K562 (cell line): Measurements from ENCODE around the gene EFR3B. TPM values are rescaled to one million over a fixed set of nuclear protein-coding genes. Genes with fewer than 3 reads are reported as not detected.

Experiments
- ATAC-seq: fragments of 200-7000 bp; cut with Tn5 transposase; 3 replicates; pipeline ENCODE4 v1.9.1; 2020; ENCODE audit warnings: moderate library complexity
- BruUV-seq: library from RNA; stranded (reverse); fragments of 400-500 nt; replicated peaks from 2 replicates; lab custom pipeline; 2021; lab: Mats Ljungman, UMichigan
- CTCF ChIA-PET: fragments of 300-600 bp; formaldehyde crosslinking; extraction: SDS; loops from one replicate; lab custom pipeline; 2021; ENCODE audit warnings: low intra/inter-chr PET ratio; lab: Yijun Ruan, JAX
- POLR2A ChIA-PET: fragments of 300-600, 350-650 bp; sonication (Branson Sonifier 250); formaldehyde crosslinking; extraction: SDS; loops from one replicate; lab custom pipeline; 2021; ENCODE audit warnings: antibody characterized with exemption, inconsistent platforms; lab: Yijun Ruan, JAX
- DNase-seq, 4 experiments: peaks; one replicate each; pipeline versions ENCODE4 v3.0.0 to v3.0.0-alpha.2; 2011 to 2018; ENCODE audit warnings: low spot score in 3 of 4, mixed read lengths in 3 of 4; ENCODE audit errors: extremely low read depth in 1 of 4
- FAIRE-seq: peaks from 2 replicates; lab custom pipeline; 2011; peaks lifted over from hg19 to GRCh38; lab: Jason Lieb, UNC
- H2AFZ ChIP-seq: 2 replicates; pipeline ENCODE4 v1.6.0; 2011; ENCODE audit warnings: low read depth, low read length, control low read depth, inconsistent platforms
- H3K27ac ChIP-seq: fragments of 200-600 bp; 3 replicates; pipeline ENCODE4 v1.8.0; 2011; ENCODE audit warnings: low read depth, mild to moderate bottlenecking, control low read depth, inconsistent platforms, low read length, moderate library complexity, mixed read lengths; ENCODE audit errors: extremely low read depth
- H3K27me3 ChIP-seq, 2 experiments: fragments of 300-600 bp in 1 of 2; 2 replicates in 1 of 2; 3 replicates in 1 of 2; pipeline versions ENCODE4 v1.6.0 to v1.8.0; 2011; ENCODE audit warnings: inconsistent platforms in 2 of 2, low read length in 2 of 2, mild to moderate bottlenecking in 1 of 2, mixed read lengths in 1 of 2, moderate library complexity in 1 of 2; ENCODE audit not compliant: control insufficient read depth in 2 of 2, insufficient read depth in 2 of 2
- H3K36me3 ChIP-seq: fragments of 300-600 bp; 3 replicates; pipeline ENCODE4 v1.8.0; 2011; ENCODE audit warnings: mild to moderate bottlenecking, low read length, inconsistent platforms; ENCODE audit not compliant: control insufficient read depth, insufficient read depth
- H3K4me1 ChIP-seq, 2 experiments: fragments of 200-600 bp in 1 of 2; replicated peaks in 1 of 2; 2 replicates in 1 of 2; 3 replicates in 1 of 2; pipeline versions ENCODE4 v1.5.1 to v1.8.0; 2011; ENCODE audit warnings: inconsistent platforms in 2 of 2, low read length in 2 of 2, mild to moderate bottlenecking in 1 of 2, mixed read lengths in 1 of 2, moderate library complexity in 1 of 2; ENCODE audit not compliant: control insufficient read depth in 2 of 2, insufficient read depth in 2 of 2
- H3K4me2 ChIP-seq: 2 replicates; pipeline ENCODE4 v1.6.1; 2011; ENCODE audit warnings: low read length, control low read depth, inconsistent platforms, mixed read lengths; ENCODE audit not compliant: insufficient read depth
- H3K4me3 ChIP-seq: fragments of 200-600 bp; sonication (generic), shearing (Covaris generic); 2 replicates; pipeline ENCODE4 v1.5.1; 2016; ENCODE audit warnings: control low read depth, inconsistent platforms
- H3K79me2 ChIP-seq: fragments of 200-600 bp; 3 replicates; pipeline ENCODE4 v1.8.0; 2011; ENCODE audit warnings: low read length, inconsistent platforms; ENCODE audit not compliant: control insufficient read depth, insufficient read depth
- H3K9ac ChIP-seq, 2 experiments: 2 replicates each; pipeline versions ENCODE4 v1.6.0 to v1.6.1; 2011; ENCODE audit warnings: low read depth in 2 of 2, low read length in 2 of 2, control low read depth in 1 of 2, inconsistent platforms in 1 of 2, mild to moderate bottlenecking in 1 of 2, mixed read lengths in 1 of 2; ENCODE audit not compliant: insufficient read depth in 1 of 2
- H3K9me1 ChIP-seq: one replicate; pipeline ENCODE4 v1.6.0; 2011; ENCODE audit warnings: inconsistent platforms, mild to moderate bottlenecking, low read length, moderate library complexity; ENCODE audit not compliant: control insufficient read depth, insufficient read depth
- H3K9me3 ChIP-seq: replicated peaks from 2 replicates; pipeline ENCODE4 v1.5.1; 2011; ENCODE audit warnings: low read depth, low read length, inconsistent platforms; ENCODE audit not compliant: control insufficient read depth, insufficient read depth
- H4K20me1 ChIP-seq: replicated peaks from 2 replicates; pipeline ENCODE4 v1.6.1; 2011; ENCODE audit warnings: low read length, inconsistent platforms, mixed read lengths; ENCODE audit not compliant: control insufficient read depth, insufficient read depth
- BRF2 ChIP-seq: IDR thresholded peaks from 3 replicates; pipeline ENCODE4 v1.6.1; 2011; ENCODE audit warnings: borderline replicate concordance, mild to moderate bottlenecking; ENCODE audit not compliant: insufficient read length, insufficient read depth
- FOXA3 ChIP-seq, 2 experiments: fragments of 450-650 bp in 1 of 2; sonication (generic) in 1 of 2; formaldehyde crosslinking; IDR thresholded peaks in 1 of 2; conservative IDR thresholded peaks in 1 of 2; 2 replicates each; pipeline versions ENCODE4 v1.4.0 to v1.8.0; 2020 to 2022; ENCODE audit warnings: mild to moderate bottlenecking in 2 of 2, missing genetic modification reagents in 1 of 2
- FOXJ3 ChIP-seq: sonication (generic); formaldehyde crosslinking; IDR thresholded peaks from 2 replicates; pipeline ENCODE4 v1.4.0; 2020; ENCODE audit warnings: mild to moderate bottlenecking, missing genetic modification reagents
- KDM5B ChIP-seq: fragments of 200-600 bp; sonication (generic); IDR thresholded peaks from 2 replicates; pipeline ENCODE4 v1.6.1; 2012; ENCODE audit warnings: low read depth, mild to moderate bottlenecking, moderate library complexity, low read length, control low read depth, inconsistent platforms; ENCODE audit not compliant: insufficient replicate concordance
- KHSRP ChIP-seq: fragments of 450-650 bp; IDR thresholded peaks from 2 replicates; pipeline ENCODE4 v1.6.1; 2017
- MAFF ChIP-seq: IDR thresholded peaks from 2 replicates; pipeline ENCODE4 v1.6.1; 2012; ENCODE audit warnings: low read length, improper control_type of control experiment
- MCM5 ChIP-seq: fragments of 450-650 bp; IDR thresholded peaks from 2 replicates; pipeline ENCODE4 v1.6.1; 2016; ENCODE audit warnings: low read depth
- MTA2 ChIP-seq: fragments of 450-650 bp; IDR thresholded peaks from 2 replicates; pipeline ENCODE4 v1.6.1; 2016; ENCODE audit warnings: low read depth
- MTF1 ChIP-seq: fragments of 250-450 bp; sonication (Bioruptor Pico); IDR thresholded peaks from 2 replicates; pipeline ENCODE4 v1.9.0; 2021; ENCODE audit warnings: moderate library complexity, mild to moderate bottlenecking, inconsistent platforms, borderline replicate concordance
- NR2C2 ChIP-seq, 2 experiments: fragments of 200-800 bp in 1 of 2; sonication (Bioruptor generic) in 1 of 2; sonication (generic) in 1 of 2; formaldehyde crosslinking in 1 of 2; IDR thresholded peaks; 2 replicates each; pipeline versions ENCODE4 v1.6.1 to v1.8.0; 2016 to 2022; ENCODE audit warnings: mild to moderate bottlenecking in 1 of 2, missing compliant biosample characterization in 1 of 2, missing genetic modification characterization in 1 of 2, missing genetic modification reagents in 1 of 2
- STAG1 ChIP-seq: sonication (generic); formaldehyde crosslinking; IDR thresholded peaks from 2 replicates; pipeline ENCODE4 v1.5.0; 2020; ENCODE audit warnings: missing genetic modification reagents, borderline replicate concordance
- TCF3 ChIP-seq: sonication (generic); formaldehyde crosslinking; IDR thresholded peaks from 2 replicates; pipeline ENCODE4 v1.4.0; 2020; ENCODE audit warnings: mild to moderate bottlenecking, missing genetic modification reagents
- TCF7 ChIP-seq: sonication (generic); IDR thresholded peaks from 2 replicates; pipeline ENCODE4 v1.6.1; 2016; ENCODE audit warnings: antibody characterized with exemption, borderline replicate concordance
- U2AF1 ChIP-seq: fragments of 200-400 bp; formaldehyde crosslinking; optimal IDR thresholded peaks from 2 replicates; pipeline ENCODE3; 2017; ENCODE audit warnings: mild to moderate bottlenecking, low read depth, low read length, moderate library complexity
- ZC3H8 ChIP-seq: fragments of 450-650 bp; IDR thresholded peaks from 2 replicates; pipeline ENCODE4 v1.6.1; 2017
- ZNF197 ChIP-seq: fragments of 200-800 bp; sonication (Bioruptor generic); IDR thresholded peaks from 2 replicates; pipeline ENCODE4 v1.6.1; 2016; ENCODE audit warnings: low read depth, missing genetic modification characterization, missing compliant biosample characterization
- ZNF263 ChIP-seq: sonication (generic); formaldehyde crosslinking; IDR thresholded peaks from 2 replicates; pipeline ENCODE4 v1.8.0; 2022; ENCODE audit warnings: mild to moderate bottlenecking, missing genetic modification reagents, borderline replicate concordance
- ZNF507 ChIP-seq: conservative IDR thresholded peaks from 2 replicates; pipeline ENCODE4 v1.6.1; 2017; ENCODE audit warnings: missing genetic modification characterization, missing compliant biosample characterization
- ZNF589 ChIP-seq: fragments of 200-800 bp; sonication (Bioruptor generic); IDR thresholded peaks from 2 replicates; pipeline ENCODE4 v1.6.1; 2016; ENCODE audit warnings: low read depth, missing genetic modification characterization, missing compliant biosample characterization
- WGBS: fragments of 100-300 bp; shearing (Covaris generic); methylation state at CpG from one replicate; pipeline ENCODE4 v1.1.6; 2016; ENCODE audit warnings: low coverage, mixed read lengths; ENCODE audit not compliant: insufficient coverage; ENCODE audit errors: missing lambda C conversion rate; 5-methylcytosine and 5-hydroxymethylcytosine counted together
- in situ Hi-C: fragments of 300-500 bp; cut with MboI; formaldehyde crosslinking; loops from 4 replicates; pipeline ENCODE4 v1.15.0; 2018; ENCODE audit warnings: inconsistent platforms, mixed read lengths
- intact Hi-C: fragments of 100-400 bp; cut with micrococcal nuclease; formaldehyde crosslinking; loops from 2 replicates; pipeline ENCODE4 v1.14.2; 2022
- polyA plus RNA-seq, 8 experiments: library from polyadenylated mRNA; depleted of rRNA in 4 of 8; stranded (reverse) in 5 of 8; unstranded in 3 of 8; fragments of >200 nt; fragmentation: Nextera tagmentation in 2 of 8; fragmentation: Illumina TruSeq in 1 of 8; extraction: Ambion mirVana in 2 of 8; extraction: Trizol in 1 of 8; gene quantifications; 2 replicates each; pipeline versions ENCODE4 v1.2.1 to v1.2.3, GENCODE V29; 2011 to 2014; ENCODE audit warnings: inconsistent platforms in 1 of 8, missing spikeins in 1 of 8
- total RNA-seq, 7 experiments: library from RNA; depleted of rRNA in 6 of 7; stranded (reverse); fragments of >200 nt in 6 of 7; fragmentation: Illumina TruSeq in 2 of 7; extraction: Trizol in 2 of 7; gene quantifications; 2 replicates each; pipeline versions ENCODE4 v1.2.1 to v1.2.3, GENCODE V29; 2011 to 2021; ENCODE audit warnings: low replicate concordance in 1 of 7
- TF ChIP-seq, protein P1 (sequence below): fragments of 250-450 bp; sonication (Bioruptor Pico); IDR thresholded peaks from 2 replicates; pipeline ENCODE4 v1.4.0; 2020
- TF ChIP-seq, protein P2 (sequence below): fragments of 250-450 bp; sonication (Bioruptor Pico); IDR thresholded peaks from 2 replicates; pipeline ENCODE4 v1.8.0; 2021; ENCODE audit warnings: borderline replicate concordance, mild to moderate bottlenecking, moderate library complexity; ENCODE audit not compliant: poor library complexity, severe bottlenecking

The EFR3B gene
- total and polyA plus RNA-seq, 9 of the 15 experiments (the other 6 are each of a cell fraction or from before 2014, with no cell fraction given), result not detected

DNA sequence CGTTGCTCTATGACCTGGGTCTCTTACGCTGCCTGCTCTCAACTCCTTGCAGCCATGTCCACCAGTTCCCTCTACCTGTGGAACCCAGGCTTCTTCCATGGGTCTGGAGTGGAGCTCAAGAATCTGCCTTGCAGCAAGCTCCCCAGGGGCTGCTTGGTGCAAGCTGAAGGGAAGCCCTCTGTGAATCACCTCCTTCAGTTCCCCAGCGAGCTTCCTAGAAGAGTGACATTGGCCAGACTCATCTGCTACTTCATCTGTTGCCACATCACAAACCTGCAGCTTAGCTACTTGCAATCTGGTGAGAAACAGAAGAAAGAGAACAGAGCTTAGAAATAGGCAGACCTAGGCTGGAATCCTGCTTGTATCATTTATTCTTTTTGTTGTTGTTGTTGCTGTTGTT, 9.8 kb upstream of the EFR3B start (continued):
- no peak for TF ChIP-seq BRF2
- no peak for TF ChIP-seq U2AF1
- TF ChIP-seq STAG1 (CRISPR knock-in tag), result no peak

DNA sequence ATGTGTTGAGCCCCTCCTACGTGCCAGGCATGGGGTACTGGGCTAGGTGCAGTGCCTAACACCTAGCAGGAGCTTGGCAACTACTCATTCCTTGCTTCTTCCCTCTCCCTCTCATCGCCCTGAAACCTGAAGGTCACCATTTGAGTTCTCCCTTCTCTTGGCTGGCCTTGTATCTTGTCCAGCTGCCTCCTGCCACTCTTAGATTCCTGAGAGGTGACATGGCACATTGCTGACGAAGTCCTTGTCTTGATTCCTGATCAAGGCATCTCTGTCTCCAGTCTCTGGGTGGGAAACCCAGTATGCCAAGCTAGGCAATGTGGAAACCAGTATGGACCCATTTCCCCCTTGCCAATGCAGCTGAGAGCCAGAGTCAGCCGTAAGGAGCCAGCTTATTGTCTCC, 9.0 kb upstream of the EFR3B start:
- no peak overlapping the region for H3K27ac ChIP-seq
- no peak overlapping the region for H3K9ac ChIP-seq
- POLR2A ChIA-PET, result interaction anchor here (1.0 kb wide), 2 partner anchors 10 kb away, joined by 3 to 4 read pairs; no protein-coding TSS in a partner anchor
- peaks cover 38 to 69% of the 10 kb centered on the region in 2 experiments for H3K27me3 ChIP-seq
- no peaks in the 10 kb centered on the region for H3K9me1 ChIP-seq
- no peaks in the 10 kb centered on the region for H3K36me3 ChIP-seq
- ATAC-seq (no peak), DNase-seq (no peak), FAIRE-seq (no peak)
- no peaks in the 10 kb centered on the region for H3K79me2 ChIP-seq
- no TSS peak for BruUV-seq
- CTCF ChIA-PET, result no interaction called here
- no peak overlapping the region for H2AFZ ChIP-seq
- no peak overlapping the region for H3K4me3 ChIP-seq
- WGBS, result 0% methylated on average over 3 of the region's 4 CpGs
- H3K9me3 ChIP-seq, result no peaks in the 10 kb centered on the region
- H3K4me2 ChIP-seq, result no peak overlapping the region
- intact Hi-C loops (no loop called here), in situ Hi-C loops (no loop called here)
- no peaks in the 10 kb centered on the region for H3K4me1 ChIP-seq
- no peaks in the 10 kb centered on the region for H4K20me1 ChIP-seq
- TF ChIP-seq ZNF197 (CRISPR knock-in tag), result no peak
- TF ChIP-seq MCM5, result no peak
- no peak for TF ChIP-seq ZNF263 (CRISPR knock-in tag)
- no peak for TF ChIP-seq ZNF589 (CRISPR knock-in tag)
- no peak for TF ChIP-seq MTA2
- no peak for TF ChIP-seq MTF1 (CRISPR knock-in tag)
- TF ChIP-seq ZC3H8, result no peak
- TF ChIP-seq, protein P1, sequence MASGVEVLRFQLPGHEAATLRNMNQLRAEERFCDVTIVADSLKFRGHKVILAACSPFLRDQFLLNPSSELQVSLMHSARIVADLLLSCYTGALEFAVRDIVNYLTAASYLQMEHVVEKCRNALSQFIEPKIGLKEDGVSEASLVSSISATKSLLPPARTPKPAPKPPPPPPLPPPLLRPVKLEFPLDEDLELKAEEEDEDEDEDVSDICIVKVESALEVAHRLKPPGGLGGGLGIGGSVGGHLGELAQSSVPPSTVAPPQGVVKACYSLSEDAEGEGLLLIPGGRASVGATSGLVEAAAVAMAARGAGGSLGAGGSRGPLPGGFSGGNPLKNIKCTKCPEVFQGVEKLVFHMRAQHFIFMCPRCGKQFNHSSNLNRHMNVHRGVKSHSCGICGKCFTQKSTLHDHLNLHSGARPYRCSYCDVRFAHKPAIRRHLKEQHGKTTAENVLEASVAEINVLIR, result no peak
- TF ChIP-seq NR2C2 (CRISPR knock-in tag; IDR thresholded peaks at IDR 0.05), result no peak
- no peak for TF ChIP-seq NR2C2 (tag; IDR thresholded peaks at IDR 0.05)
- TF ChIP-seq ZNF507 (tag), result no peak
- no peak for TF ChIP-seq KDM5B
- no peak for TF ChIP-seq MAFF
- TF ChIP-seq KHSRP, result no peak
- no peak for TF ChIP-seq TCF3 (CRISPR knock-in tag)
- TF ChIP-seq FOXA3 (CRISPR knock-in tag; conservative IDR thresholded peaks at IDR 0.05 in 1 of 2, IDR thresholded peaks at IDR 0.05 in 1 of 2), result no peak
- TF ChIP-seq TCF7, result no peak
- TF ChIP-seq, protein P2, sequence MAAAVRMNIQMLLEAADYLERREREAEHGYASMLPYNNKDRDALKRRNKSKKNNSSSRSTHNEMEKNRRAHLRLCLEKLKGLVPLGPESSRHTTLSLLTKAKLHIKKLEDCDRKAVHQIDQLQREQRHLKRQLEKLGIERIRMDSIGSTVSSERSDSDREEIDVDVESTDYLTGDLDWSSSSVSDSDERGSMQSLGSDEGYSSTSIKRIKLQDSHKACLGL (CRISPR knock-in tag), result no peak
- no peak for TF ChIP-seq FOXJ3 (CRISPR knock-in tag)
